Measurements from ENCODE around the gene SVIL.
"Not testable (repeated sequence)": the region's sequence is repeated elsewhere in the genome, so short reads cannot be mapped to it uniquely, and the experiment has no call there.

The SVIL gene

DNA sequence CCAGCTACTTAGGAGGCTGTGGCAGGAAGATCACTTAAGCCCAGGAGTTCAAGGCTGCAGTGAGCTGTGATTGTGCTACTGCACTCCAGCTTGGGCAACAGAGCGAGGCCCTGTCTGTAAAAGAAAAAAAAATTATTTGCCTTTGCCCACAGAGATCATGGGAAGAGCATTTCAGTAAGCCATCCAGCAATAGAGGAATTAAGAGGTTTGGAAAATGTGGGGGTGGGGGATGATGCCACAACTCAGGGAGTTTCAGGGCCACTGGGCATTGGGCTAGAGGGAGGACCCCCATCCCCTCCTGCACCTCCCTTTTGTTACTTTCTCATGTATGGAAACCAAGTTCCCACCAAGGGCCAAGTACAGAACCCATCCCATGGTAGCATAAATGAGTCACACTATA, 38.4 kb downstream of the SVIL start:
- DNase-seq: no peak

DNA sequence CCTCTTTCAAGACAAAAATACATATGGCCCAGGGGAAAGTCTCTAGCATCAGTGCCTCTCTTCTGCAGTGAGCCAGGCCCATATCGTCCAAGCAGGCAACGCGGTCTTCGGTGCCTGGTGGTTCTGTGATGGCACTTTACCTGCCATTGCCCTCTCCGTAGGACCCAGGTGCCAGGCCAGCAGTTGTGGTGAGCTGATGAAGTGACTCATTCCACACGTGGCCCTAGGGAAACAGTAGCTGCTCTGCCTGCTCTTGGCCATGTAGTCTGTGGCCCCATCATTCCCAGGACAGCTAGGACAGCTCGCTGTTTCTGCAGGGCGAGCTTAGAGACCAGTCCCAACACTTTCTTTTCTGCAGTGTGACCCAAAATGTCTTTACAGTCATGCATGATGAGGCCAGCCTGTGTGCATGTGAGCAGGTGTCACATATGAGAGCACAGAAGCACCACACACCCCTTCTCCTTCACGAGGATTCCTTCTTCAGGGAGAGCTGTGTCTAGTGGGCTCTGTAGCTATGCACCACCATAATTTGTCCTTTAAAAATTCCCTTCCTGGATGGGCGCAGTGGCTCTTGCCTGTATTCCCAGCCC, 39.0 kb downstream of the SVIL start:
- DNase-seq: peak; percentile 31

DNA sequence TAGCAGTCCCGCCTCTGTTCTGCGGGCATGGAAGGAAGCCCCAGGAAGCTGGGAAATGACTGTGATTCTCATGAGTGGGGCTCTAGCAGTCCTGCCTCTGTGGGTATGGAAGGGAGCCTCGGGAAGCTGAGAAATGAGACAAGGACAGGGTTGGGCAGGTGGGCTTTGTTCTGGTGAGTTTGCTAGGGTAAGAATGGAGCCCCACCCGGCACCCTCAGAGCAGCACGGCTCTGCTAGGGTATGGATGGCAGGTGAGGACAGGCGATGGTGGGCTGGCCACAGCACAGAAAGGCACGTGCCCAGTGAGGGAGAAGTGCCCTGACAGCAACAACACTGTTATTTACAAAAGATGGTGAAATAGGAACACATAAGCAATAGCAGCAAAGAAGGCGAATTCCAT, 39.6 kb downstream of the SVIL start:
- DNase-seq: no peak

DNA sequence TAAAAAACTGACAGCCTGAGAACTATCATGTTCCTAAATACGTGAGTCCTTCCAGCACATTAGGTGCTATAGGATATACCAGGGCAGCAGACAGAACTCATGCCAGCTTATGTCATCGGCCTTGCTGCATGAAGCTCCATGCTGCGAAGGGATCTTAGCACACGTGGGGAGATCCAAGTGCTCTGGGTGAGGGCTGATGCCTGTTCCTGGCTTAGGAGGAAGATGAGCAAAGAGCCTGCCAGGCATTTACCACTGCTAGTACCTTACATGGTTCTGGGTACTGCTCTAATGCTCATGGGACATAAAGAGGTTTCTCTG, 43.2 kb downstream of the SVIL start:
- no peak for DNase-seq

DNA sequence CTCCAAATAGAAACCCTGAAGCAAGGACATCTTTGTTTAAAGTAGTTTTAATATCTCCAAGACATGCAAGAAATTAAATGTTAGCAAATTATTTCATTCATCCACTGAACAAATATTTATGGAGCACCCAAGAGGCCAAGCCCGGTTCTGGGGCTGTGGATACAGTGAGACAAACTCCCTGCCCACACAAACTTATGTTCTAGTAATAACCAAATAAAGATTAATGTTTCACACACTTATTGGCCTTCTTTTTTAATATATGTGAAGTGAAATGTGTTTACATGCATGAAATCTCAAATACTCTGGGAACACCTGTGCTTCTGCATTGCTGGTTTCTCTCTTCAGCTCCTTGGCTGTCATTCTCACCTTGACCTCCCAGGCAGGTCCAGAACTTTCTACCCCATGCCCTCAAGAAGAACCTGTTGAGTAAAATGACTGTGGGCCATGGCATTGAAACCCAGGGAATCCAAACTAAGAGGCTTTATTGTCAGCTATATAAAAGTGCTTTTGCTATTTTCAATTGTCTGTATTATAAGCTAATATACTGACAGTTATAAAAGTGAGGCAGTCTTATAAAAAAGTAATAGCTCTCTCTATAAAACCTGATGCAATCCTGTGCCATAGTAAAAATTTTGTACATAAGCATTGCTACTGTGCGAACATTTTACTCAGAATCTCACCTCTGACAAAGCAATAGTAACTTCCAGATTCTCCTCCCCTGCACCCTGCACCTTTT, 43.7 kb downstream of the SVIL start:
- no peak for DNase-seq

DNA sequence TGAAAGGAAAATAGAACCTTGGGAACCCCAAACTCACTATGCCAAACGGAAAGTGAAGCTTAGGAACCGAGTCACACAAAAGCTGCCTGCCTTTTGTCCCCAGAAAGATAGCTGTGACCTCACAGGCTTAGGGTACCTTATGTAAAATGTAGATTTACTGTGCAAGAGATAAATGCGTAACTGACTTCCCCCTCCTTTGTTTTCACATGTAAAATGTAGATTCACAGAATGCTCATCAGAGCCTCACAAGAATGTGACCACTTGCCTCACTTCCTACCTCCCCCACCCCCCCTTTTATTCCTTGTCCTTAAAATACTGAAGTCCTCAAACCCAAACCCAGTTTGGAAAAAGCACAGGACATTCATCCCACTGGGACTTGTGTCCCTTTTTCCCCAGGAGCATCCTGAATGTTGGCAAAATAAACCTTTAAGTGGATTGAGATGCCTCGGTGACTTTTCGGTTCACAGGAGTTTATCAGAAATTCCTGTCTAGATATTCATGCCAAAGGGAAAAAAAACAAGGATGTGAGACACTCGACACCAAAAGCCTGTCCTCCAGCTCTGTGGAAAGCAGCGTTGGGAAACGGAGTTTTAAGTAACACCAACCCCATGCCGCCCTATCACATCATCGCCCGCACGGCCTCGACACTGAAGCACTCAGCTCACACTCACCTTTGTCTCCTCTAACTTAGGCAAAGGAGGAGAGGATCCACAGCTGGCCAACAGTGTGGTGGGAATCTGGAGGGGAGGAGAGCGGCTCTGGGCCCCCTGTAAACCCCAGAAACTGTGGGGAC, 45.9 kb downstream of the SVIL start:
- DNase-seq: no peak

DNA sequence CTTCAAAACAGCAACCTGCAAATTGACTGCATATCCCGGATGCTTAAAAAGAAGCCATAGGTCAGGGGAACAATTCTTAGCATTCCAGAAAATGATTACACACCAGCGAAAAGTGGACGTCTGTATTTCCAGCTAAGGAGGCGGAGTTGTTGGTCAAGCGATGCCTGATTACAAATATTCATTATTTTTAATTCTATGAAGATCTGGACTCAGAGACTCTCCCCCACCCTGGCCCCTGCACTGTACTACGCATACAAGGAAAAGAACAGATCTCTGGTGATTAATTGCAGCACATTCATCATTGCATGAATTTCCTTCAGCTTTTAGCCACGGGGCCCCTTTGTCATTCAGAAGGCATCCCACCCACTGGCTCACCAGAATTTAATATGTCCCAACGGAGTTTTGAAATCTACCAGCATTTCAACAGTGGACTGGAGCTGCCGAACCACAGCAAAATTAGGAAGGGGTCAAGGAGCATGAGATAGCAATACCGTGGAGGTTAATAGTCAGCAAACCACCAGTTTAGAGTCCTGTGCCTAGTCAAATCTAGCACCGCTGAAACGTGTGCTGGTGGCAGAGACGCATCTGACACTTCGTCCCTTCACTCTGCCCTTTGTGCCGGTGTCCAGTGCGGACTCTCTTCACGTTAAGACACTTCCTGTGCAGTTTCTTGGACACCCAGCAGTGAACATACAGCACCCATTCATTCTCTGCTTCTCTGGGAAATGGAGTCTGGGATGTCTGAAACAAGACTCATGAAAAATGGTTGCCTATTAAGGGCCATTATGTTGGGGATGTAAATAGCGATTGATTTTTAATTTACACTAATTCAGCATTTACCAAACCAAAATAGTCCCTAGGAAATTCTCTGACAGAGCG, 46.8 kb downstream of the SVIL start:
- not testable (repeated sequence) for DNase-seq

DNA sequence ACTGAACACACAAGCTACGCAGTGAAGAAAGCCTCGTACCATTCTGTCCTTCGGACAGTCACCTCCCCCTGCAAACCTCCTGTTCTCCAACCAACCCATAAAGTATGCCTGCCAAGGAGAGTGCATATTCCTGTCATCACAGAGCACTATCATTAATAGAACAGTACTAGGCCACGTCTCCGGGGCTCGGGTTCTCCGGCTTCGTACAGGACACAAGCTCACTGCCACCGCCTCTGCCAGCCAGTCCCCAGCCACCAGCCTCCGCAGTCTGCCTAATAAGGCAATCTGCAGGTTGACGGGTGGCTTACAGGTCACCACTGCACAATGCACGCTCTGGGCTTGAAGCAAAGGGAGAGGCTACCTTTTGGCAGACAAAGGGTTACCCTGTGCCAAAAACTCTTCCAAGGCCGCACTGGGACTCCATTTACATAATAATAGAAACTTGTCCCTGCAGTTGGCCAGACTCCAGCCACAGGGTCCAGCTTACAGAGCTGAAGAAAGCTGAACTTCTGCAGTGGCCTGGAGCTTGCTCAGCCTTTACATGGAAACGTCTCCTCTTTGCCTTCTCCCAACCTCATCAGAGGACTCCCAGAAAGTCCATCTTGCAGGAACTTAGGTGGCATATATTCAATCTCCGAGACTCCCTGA, 47.5 kb downstream of the SVIL start:
- not testable (repeated sequence) for DNase-seq

DNA sequence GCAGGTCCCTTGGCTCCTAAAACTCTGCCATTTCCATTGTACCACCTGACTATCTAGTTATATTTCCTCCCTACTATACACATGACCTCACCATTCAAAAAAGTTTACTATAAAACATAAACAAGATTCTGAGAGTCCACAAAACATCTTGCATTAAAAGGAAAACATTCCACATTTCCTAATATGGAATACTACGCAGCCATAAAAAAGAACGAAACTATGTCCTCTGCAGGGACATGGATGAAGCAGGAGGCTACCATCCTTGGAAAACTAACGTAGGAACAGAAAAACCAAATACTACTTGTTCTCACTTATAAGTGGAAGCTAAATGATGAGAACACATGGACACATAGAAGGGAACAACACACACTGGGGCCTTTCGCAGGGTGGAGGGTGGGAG, 48.3 kb downstream of the SVIL start:
- DNase-seq: no peak

DNA sequence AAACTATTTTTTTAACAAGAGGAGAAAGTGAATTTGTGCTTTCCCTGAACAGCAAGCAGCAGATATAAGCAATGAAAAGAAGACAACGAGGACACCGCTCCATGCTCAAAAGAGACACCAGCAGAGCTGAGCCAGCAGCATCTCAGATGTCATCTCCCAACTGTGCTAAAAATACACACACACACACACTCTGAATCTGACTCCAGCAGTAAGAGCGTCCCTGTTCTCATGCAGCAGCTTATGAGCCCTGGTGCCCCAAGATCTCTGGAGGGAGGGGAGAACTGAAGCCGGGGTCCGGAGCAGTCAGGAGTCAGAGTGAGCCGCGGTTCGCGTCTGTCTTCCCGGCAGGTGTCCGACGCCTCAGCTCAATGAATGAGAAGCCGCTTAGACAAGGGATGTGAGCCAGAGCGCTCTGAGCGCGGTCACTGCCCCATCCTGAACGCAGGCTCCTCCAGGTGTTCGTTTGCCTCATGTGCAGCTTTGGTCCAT, 49.2 kb downstream of the SVIL start:
- peak; percentile 47 for DNase-seq

DNA sequence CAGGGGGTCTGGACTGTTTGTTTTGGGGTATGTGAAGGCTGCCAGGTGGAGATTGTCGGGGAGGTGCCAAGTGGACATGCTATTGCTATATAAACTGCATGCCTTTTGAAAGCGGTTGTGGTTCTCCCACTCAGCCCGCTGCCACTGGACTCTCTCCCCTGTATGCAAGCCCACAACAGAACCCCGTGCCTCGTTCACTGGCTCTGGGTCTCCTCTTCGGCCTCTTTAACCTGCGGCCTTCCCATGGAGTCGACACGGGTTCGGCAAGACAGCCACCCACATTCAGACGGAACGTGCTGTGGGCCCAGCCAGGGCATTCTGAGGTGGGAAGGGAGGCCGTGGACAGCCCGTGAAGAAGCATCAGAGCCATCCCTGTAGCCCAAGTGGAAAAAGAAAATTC, 50.3 kb downstream of the SVIL start:
- DNase-seq: no peak

DNA sequence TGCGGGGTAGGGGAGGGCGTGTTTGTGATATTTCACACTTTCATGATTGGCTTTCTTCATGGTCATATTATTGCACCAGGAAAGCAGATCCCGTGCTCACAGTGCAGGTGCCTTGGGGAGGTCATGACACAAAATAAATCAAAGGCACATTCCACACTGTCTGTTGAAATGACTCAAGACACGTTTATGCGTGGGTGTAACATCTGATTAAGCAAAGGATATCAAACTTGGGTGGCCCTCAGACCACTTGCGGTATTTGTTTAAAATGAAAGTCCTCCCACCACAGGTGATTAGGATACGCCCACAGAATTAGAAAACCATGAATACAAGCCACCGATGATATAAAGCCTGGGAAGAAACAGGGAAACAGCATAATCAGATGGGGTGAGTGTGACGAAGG, 51.1 kb downstream of the SVIL start:
- DNase-seq: no peak

DNA sequence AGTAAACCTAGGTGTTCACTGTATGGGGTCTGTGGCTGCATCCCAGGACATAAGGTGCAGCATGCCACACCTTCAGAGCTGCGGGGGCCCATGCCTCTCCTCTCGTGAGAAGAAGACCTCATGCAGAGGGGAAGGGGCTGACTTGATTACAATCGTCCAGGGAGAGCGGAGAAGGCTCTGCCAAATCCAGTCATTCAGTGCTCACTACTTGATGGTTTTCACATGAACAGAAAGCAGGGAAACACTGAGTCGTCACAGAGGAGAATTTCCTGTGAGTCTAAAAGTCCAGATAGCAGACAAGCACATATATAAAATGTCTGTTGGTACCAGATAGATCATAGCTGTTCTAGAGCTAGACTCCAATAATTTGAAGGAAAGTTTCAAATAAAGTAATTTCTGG, 52.0 kb downstream of the SVIL start:
- not testable (repeated sequence) for DNase-seq

DNA sequence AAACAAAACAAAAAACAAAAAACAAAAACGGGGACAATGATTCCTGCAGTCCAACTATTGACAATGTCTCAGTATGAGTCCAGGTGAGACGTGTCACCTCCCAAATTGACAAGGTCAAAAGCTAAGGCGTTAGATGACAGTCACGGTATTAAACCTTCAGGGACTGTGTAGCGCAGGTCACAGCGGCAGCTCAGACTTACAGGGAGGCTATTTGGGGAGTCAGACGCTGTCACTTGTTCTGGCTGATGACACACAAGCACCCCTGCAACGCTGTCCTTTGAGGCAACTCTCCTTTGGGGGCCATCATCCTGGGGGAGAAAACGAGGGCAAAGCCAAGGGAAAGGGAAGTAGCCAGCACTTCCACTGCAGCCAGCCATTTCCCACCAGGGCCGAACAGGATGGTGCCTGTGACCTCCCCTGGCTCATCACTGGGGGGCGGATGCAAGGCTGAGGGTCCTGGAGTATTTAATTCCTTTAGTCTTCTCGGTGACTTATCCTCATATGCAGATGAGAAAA, 55.3 kb downstream of the SVIL start:
- DNase-seq: no peak

DNA sequence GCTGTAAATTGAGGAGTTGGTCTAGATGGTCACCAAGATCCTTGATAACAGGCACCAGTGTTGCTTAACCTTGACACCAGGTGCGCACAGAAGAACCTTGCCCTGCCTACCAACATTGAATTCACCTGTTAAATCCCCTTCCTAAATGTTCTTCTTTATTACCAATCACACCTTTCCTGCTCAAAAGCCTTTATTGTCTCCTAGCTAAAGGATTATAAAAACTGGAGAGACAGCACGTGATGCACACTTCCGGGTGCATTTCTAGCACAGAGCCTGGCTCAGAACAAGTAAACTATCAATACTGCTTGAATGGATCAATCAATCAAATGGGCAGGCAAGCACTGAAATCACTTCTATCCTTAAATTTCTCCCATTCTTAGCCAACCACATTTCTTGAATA, 56.3 kb downstream of the SVIL start:
- DNase-seq: no peak

DNA sequence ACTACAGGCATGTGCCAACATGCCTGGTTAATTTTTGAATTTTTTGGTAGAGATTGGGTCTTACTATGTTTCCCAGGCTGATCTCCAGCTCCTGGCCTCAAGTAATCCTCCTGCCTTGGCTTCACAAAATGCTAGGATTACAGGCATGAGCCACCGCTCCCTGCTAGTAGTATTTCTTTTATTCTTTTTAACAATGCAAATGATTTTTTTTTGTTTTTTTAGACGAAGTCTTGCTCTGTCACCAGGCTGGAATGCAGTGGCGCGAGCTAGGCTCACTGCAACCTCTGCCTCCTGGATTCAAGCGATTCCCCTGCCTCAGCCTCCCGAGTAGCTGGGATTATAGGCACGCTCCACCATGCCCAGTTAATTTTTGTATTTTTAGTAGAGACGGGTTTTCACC, 58.1 kb downstream of the SVIL start:
- no peak for DNase-seq

DNA sequence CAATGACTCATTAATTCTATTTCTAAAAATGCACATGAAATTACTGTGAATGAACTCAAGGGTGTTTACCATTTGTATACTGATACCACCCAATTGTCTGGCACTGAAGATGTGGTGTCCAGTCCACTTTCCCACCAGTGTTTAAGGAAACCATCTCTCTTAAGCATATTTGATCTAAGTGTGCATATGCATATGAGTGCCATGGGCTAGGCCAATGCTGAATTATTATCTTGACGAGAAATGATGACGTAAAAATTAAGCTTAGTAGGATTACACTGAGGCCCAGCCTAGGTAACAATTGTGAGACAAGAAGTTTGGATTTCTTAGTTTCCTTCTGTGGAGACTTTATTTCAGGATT, 59.7 kb downstream of the SVIL start:
- DNase-seq: no peak

DNA sequence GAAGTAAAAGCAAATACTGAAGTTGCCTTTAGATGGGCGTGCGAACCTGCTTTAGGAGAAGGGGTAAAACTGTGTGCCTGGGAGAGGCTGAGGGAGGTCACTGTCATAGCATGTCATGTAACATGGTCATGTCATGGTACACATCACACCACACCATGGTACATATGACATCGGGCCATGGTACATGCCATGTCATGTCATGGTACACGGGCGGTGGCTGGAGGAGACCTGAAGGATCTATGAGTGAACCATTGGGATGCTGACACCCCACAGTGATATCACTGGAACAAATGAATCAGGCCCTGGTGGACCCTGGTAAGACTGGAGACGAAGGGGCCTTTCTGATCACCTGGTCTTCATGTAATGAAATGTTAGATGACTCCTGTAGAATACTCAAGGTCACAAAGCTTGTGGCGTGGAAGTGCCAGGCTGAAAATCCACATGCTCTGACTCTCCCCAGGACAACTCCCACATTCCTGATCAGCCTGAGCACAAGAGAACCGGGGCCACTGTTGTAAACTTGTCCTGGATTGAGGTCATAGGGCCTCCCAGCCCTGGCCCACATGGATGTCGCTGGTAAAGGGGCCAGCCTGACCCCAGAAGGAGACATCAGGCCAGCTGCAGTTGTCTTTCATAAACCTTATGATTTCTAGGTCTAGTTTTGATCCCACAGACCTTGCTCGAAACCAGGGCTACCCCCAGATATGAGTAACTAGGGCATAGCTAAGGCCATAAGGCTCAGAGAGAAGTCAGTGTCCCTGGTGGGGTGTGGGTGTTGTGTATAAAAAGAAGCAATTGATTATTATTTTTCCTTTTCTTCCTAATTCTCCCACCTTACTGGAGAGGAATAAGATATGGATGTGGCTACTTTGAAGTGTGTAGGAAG, 60.3 kb downstream of the SVIL start:
- not testable (repeated sequence) for DNase-seq

DNA sequence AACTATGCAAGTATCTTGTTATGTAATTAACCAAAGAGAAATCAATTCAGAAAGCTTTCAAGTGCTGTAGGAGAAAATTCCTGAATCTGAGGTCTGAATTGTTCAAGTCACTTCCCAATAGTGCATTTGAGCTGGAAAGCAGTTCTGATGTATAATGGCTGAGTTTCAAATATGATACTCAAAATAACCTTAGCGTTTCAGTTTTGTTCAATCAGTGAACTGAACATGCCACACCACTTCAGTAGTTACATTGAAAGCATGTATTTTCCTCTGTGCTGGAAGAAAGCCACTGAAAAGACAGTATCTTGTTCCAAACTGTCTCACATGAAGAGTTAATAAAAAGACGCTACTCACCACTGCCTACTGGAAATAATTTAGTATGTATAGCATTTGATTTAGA, 64.5 kb downstream of the SVIL start:
- not testable (repeated sequence) for DNase-seq

DNA sequence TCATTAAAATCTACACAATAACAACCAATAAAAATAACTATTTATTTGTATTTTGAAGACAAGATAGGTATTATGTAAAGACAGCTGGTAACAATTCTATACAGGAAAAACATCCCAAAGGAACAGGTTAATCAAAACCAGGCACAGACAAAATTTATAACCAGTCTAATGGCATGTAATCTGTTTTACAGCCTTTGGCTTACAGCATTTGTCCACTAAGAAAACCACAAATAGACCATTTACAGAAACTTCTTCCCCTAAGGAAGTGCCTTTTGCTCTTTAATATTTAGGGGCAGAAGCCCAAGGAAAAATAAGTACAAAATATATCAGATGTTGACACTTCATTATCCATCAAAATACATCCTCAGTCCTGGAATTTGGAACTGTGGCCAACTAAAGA, 65.0 kb downstream of the SVIL start:
- DNase-seq: no peak

DNA sequence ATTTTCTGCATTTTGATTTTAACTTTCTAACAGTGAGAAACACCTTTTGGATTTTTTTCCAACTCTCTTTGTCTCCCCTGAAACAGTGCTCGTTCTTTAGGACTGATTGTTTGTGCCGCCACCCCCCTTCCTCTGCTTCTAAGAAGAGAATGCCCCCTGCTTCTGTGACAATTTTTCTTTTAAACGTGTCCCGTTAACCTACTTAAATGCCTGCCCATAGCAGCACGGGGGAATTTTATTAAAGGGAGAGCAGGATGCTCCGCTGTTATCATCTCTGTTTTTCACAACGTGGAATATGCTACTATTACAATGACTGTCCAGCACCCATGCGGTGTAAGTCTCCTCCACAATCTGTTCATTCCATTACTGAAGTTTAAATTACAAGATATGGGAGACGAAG, 67.8 kb downstream of the SVIL start:
- DNase-seq: no peak

Data from RPMI8226 (cell line).